Smooth muscle cell of the brain vasculature (primary cell): ENCODE data around the gene TMEM18.

Experiments
- DNase-seq: peaks from one replicate; pipeline ENCODE4 v3.0.0-alpha.2; 2012; ENCODE audit warnings: low read depth, low spot score

The TMEM18 gene

DNA sequence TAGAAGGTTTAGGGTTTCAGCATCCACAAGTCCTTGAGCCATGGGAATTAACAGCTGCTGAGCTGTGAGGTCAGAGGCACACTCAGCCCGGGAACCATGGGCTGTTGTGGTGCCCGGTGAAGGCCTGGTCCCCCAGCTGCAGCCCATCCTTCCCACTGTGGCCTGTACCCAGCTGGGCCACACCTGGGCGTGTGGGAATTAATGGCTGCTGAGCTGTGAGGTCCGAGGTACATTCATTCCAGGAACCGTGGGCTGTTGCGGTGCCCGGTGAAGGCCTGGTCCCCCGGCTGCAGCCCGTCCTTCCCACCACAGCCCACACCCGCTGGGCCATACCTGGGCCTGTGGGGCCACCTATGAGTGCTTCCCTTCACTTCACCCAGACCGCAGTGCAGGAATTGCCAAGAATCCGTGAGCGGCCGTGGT is 25.2 kb downstream of the TMEM18 start:
- no peak for DNase-seq

DNA sequence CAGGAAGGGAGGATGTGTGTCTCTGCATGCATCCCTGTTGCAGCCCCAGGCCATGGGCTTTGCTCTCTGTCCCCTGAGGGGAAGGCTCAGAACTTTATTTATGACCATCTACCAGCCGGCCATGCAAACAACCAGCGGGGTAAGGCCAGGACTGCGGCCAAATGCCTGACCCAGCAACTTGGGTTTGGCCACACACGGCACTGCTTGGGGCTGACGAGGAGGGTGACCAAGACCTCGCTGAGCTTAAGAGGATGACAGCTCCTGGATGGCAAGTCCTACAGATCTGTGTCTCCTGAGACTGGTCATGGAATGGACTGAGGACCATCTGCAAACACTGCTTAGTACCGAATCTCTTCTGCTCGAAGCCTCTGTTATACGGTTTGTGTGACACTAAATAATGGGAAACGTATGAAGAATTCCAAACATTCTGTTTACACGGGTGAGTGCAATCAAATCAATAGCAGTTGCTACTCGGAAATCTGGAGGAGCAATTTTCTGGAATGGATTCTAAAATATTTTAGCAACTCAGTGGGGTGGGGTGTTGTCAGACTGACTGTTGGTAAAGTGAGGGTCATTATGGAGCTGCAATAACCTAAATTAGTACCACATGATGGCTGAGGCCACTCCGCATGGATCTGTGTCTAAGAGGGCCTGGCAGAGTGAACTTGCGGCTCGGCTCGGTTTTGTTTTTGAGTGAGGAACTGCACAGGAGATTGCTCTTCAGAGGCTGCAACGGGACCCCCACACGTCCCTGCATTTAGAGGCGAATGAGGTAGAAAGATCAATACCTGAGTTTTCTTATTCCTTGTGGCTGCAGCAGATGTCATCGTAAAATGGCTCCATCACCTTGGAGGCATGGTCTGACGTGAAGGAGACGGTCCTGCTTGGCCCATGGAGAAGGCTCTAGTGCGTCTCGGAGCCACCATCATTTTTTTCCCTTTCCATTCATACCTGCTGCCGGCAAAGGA is 26.6 kb downstream of the TMEM18 start:
- no peak for DNase-seq

GRCh38 chr2:649426-650342 is 27.5 kb downstream of the TMEM18 start:
- DNase-seq, result no peak

- DNase-seq, result no peak
Measured at GRCh38 chr2:648476-649424, 28.5 kb downstream of the TMEM18 start.

DNA sequence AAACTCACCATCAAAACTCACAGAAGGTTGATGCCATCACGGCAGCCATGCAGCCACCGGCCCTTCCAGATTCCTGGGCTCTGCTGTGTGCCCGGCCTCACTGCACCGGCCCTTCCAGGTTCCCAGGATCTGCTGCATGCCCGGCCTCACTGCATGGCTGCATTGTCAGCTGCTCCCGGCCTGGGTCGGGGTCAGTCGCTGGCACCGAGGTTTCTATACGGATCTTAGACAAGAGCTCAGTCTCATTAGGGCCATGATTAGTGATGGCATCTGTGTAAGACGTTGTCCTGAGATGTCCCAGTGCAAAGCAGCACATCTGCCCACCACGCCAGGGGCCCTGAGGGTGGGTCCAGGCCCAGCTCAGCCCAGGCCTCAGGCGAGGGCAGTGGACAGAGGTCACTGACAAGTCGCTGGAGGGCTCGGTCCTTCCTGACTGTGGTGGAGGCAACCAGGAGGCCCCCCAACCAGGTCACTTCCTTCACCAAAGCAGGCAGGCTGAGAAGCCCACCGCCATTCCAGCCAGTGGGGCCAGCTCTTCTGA is 29.4 kb downstream of the TMEM18 start:
- DNase-seq, result no peak

DNA sequence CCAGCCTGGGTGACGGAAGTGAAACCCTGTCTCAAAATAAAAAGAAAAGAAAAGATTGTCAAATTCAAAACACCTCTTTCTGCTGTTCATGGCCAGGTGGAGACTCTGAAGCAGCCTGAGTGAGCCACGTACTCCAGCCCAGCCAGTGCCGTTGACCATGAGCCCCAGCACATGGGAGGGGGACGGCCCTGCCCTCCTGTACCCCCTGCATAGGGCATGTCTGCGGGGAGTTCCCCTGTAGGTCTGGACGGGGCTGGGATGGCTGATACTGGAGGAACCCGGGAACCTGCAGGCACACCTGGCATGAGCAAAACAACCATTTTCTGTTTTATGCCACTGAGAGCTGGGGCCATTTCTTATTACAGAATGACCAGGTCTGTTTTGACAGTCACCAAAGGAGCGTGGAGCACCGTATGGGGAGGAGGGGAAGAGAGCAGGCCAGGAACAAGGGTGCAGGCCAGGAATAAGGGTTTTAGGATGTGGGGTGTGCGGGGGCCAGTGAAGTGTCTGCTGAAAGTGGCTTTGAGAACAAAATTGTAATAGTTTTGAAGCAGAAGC is 30.1 kb downstream of the TMEM18 start:
- no peak for DNase-seq

DNA sequence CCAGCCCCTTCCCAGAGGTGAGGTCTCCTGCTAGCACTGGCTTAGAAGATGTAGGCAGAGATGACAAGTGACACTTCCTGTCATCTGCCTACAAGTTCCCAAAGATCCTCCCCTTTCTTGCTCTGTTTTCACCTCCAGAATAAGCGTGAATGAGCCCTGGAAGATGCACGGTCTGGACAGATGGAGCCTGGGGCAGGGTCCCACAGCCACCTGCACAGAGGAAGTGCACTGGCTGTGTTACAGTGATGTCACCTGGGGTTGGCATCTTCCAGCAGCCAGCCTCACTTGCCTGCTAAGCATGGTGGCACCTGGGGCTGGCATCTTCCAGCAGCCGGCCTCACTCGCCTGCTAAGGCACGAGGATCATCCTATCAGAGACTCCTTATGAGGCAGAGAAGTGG is 32.3 kb downstream of the TMEM18 start:
- DNase-seq, result no peak

- DNase-seq, result no peak
Measured at GRCh38 chr2:643761-644160, 33.4 kb downstream of the TMEM18 start.

DNA sequence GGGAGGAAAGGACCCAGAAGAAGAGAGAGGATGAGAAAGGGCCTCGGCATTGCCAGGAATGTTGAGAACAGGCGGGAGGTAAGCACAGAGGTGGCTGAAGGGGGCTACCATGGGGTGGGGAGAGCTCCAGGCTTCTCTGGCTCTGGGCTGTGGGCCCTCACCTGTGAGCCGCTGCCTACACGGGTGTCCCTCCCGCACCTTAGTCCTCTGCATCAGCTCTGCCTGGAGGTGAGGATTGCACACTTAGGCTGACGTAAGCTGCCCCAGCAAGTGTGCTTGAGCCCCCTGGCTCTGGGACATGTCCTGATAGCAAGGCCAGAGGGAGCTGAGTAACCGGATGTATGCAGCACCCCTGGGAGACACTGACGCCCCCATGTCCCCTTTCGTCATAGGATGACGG is 33.9 kb downstream of the TMEM18 start:
- no peak for DNase-seq

GRCh38 chr2:641872-642815 is 35.1 kb downstream of the TMEM18 start:
- DNase-seq, result no peak

GRCh38 chr2:641164-641871 is 35.9 kb downstream of the TMEM18 start:
- no peak for DNase-seq

DNA sequence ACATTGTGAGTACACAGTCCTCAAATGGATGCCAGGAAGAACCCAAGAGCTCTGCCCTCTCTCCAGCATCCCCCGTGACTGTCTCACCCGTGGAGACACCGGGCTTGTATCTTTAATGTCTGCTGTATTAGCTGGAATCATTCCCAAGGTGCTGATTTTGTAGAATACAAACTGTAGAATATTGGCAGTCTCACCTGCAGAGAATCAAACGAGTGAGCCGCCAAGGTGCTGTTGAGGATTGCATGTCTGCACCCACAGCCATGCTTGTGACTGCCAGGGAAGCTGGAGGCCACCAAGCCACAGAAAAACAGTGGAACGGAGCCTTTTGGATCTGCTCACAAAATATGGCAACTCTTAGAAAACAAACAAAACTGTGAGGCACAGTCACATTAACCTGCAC is 37.5 kb downstream of the TMEM18 start:
- DNase-seq, result no peak

- DNase-seq, result no peak
Measured at GRCh38 chr2:637804-638203, 39.4 kb downstream of the TMEM18 start.

DNA sequence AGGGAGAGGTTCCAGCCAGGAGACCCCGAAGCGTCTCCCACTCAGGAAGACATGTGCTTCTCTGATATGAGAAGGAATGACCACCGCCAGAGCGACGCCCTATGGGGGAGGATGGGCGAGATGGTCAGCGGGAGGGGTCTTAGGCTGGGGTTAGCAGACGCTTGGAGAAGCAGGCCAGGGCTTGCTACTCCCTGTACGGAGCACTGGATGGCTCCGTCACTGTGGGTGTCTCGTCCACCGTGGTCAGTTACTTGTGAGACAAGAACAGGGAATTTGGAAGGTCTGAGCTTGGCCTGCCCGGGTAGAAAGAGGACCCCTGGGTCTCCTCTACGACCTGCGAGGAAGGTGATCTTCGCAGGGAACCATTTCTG is 39.8 kb downstream of the TMEM18 start:
- no peak for DNase-seq

DNA sequence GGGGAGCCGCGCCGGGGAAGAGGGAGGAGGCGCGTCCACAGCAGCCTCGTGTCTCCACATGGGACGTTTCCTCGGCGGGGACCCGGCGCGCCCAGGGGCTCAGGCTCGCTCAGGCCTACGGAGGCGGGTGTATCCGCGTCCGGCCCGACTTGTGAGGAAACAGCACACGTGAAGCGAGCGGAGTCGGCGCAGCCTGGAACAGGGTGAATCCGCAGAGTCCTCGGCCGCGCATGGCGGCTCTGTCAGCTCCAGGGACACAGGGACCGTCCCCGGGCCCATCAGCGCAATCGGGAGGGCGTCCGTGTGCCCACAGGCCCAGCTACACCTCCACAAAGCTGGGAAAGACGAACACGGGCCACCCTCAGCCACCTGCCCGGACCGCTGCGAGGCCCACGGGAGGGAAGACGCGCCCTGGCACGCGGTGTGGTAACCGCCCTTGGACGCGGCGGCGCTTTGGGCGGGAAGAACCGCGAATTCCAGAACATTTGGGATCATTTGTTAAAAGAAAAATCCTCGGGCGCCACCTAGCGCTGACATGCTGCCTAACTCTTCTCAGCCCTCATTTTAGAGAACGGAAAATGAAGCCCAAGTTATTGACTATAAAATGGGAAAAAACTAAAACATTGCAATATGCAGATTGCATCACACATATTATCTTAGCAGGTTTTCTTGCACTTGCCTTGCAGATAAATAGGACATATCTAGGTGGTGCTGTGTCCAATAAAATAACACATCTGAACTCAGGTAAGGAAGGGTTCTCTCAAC is 40.4 kb downstream of the TMEM18 start:
- DNase-seq, result peak; percentile 36

- no peak for DNase-seq
Measured at GRCh38 chr2:635687-636621, 41.3 kb downstream of the TMEM18 start.
